Ascending aorta (tissue), 2 donors: ENCODE measurements around the gene UBE2V1. TPM values are rescaled to one million over a fixed set of nuclear protein-coding genes. Genes with fewer than 3 reads are reported as not detected.
A peak's percentile ranks its signal among the peaks of the same experiment; 100 is the strongest.

Experiments
- DNase-seq, 2 donors: peaks; one replicate each; pipeline ENCODE4 v3.0.0-alpha.2; 2019; ENCODE audit warnings: low spot score in 2 of 2
- H3K27ac ChIP-seq, 2 donors: fragments of 200-600 bp; sonication (generic); one replicate each; pipeline ENCODE4 v1.5.1; 2016 to 2017; ENCODE audit warnings: mild to moderate bottlenecking in 1 of 2
- H3K27me3 ChIP-seq: fragments of 200-600 bp; sonication (generic); one replicate; pipeline ENCODE4 v1.5.1; 2017
- H3K36me3 ChIP-seq, 2 donors: fragments of 200-600 bp; sonication (generic); one replicate each; pipeline ENCODE4 v1.5.1; 2016
- H3K4me1 ChIP-seq, 2 donors: fragments of 200-600 bp; sonication (generic); one replicate each; pipeline ENCODE4 v1.5.1; 2016 to 2017; ENCODE audit warnings: mild to moderate bottlenecking in 1 of 2
- H3K4me3 ChIP-seq, 2 donors: fragments of 200-600 bp; sonication (generic); one replicate each; pipeline ENCODE4 v1.5.1; 2016 to 2017; ENCODE audit warnings: mild to moderate bottlenecking in 1 of 2
- H3K9me3 ChIP-seq, 2 donors: fragments of 200-600 bp; sonication (generic); one replicate each; pipeline ENCODE4 v1.5.1; 2016
- intact Hi-C: fragments of 100-400 bp; cut with DNase I; formaldehyde crosslinking; loops from one replicate; pipeline ENCODE4 v1.15.1; 2023
- total RNA-seq: library from RNA; depleted of rRNA; stranded (reverse); fragments of >200 nt; gene quantifications from one replicate; pipeline ENCODE4 v1.1.0, GENCODE V29; 2016
- TF ChIP-seq, protein P1 (sequence below), 3 experiments: fragments of 200-600 bp in 2 of 3; fragments of 450-650 bp in 1 of 3; sonication (generic) in 2 of 3; IDR thresholded peaks; one replicate each; pipeline ENCODE4 v1.5.1; 2016 to 2019; ENCODE audit warnings: antibody characterized with exemption in 3 of 3, mild to moderate bottlenecking in 1 of 3, moderate library complexity in 1 of 3

UBE2V1 gene
- total RNA-seq, 1 donor from 2014 or later: 39.4 TPM

- no peak for DNase-seq
- intact Hi-C loops: loop anchor here (10.0 kb wide), 1 partner anchor 173 kb away; no protein-coding TSS in a partner anchor
- H3K27ac ChIP-seq: no peak overlapping the region
Observed at GRCh38 chr20:50038169-50038568, 74.8 kb downstream of the UBE2V1 start.

DNA sequence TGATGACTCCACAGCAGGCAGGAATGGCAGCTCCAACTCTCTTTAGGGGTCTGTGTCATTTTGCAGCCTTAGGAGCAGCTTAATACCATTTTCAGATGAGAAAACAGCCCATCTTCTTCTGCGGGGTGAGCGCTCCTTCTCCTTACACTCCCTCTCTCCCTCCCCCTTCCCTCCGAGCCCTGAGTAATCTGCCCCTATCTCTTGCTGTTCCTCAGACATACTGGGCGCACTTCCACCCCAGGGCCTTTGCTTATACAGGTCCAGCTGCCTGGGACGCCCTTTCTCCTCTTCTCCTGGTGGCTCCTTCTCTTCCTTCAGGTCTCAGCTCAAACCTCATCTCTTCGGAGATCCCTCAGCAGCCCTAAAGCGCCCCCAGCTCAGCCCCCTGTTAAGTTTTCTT lies 75.4 kb downstream of the UBE2V1 start:
- Histone ChIP-seq H3K4me3 (no peak overlapping the region), H3K27ac (no peak overlapping the region), H3K9me3 (no peaks in the 10 kb centered on the region), H3K36me3 (no peaks in the 10 kb centered on the region), H3K27me3 (no peaks in the 10 kb centered on the region), H3K4me1 (peaks cover 11 to 22% of the 10 kb centered on the region in 2 donors)
- TF ChIP-seq, protein P1, sequence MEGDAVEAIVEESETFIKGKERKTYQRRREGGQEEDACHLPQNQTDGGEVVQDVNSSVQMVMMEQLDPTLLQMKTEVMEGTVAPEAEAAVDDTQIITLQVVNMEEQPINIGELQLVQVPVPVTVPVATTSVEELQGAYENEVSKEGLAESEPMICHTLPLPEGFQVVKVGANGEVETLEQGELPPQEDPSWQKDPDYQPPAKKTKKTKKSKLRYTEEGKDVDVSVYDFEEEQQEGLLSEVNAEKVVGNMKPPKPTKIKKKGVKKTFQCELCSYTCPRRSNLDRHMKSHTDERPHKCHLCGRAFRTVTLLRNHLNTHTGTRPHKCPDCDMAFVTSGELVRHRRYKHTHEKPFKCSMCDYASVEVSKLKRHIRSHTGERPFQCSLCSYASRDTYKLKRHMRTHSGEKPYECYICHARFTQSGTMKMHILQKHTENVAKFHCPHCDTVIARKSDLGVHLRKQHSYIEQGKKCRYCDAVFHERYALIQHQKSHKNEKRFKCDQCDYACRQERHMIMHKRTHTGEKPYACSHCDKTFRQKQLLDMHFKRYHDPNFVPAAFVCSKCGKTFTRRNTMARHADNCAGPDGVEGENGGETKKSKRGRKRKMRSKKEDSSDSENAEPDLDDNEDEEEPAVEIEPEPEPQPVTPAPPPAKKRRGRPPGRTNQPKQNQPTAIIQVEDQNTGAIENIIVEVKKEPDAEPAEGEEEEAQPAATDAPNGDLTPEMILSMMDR (IDR thresholded peaks at IDR 0.05): no peak
- DNase-seq: no peak
- intact Hi-C loops: loop anchor here (10.0 kb wide), 1 partner anchor 173 kb away; no protein-coding TSS in a partner anchor

More at GRCh38 chr20:50038169-50038568, 74.8 kb downstream of the UBE2V1 start:
- no peak overlapping the region for H3K4me3 ChIP-seq
- TF ChIP-seq, protein P1 (IDR thresholded peaks at IDR 0.05): no peak
- peaks cover 11 to 17% of the 10 kb centered on the region in 2 donors for H3K4me1 ChIP-seq
- H3K36me3 ChIP-seq: no peaks in the 10 kb centered on the region
- no peaks in the 10 kb centered on the region for H3K27me3 ChIP-seq
- H3K9me3 ChIP-seq: no peaks in the 10 kb centered on the region

- DNase-seq: no peak
- TF ChIP-seq, protein P1 (IDR thresholded peaks at IDR 0.05): no peak
- no peaks in the 10 kb centered on the region for H3K9me3 ChIP-seq
- intact Hi-C loops: loop anchor here (10.0 kb wide), 1 partner anchor 172 kb away; no protein-coding TSS in a partner anchor
- H3K4me3 ChIP-seq: no peak overlapping the region
- H3K4me1 ChIP-seq: peaks cover 11 to 22% of the 10 kb centered on the region in 2 donors
- H3K27ac ChIP-seq: no peak overlapping the region
- no peaks in the 10 kb centered on the region for H3K27me3 ChIP-seq
- H3K36me3 ChIP-seq: no peaks in the 10 kb centered on the region
Observed at GRCh38 chr20:50037123-50037522, 75.8 kb downstream of the UBE2V1 start.

DNA sequence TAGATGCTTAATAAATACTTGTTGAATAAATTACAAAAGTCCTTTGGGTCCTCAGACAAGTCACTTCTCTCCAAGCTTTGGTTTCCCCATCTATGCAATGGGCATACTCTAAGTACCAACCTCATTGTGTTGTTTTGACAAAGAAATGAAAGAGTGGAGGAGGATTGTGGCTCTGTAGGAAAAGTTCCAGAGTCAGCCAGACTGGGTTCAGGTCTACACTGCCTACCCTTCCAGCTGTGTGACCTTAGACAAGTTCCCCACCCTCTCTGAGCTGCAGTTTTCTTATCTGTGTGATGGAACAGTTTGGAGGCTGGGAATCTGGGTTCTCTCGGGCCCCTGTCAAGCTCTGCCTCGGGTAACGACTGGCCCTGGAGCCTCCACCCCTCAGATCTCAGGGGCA lies 76.2 kb downstream of the UBE2V1 start:
- H3K36me3 ChIP-seq: no peaks in the 10 kb centered on the region
- no peak for DNase-seq

DNA sequence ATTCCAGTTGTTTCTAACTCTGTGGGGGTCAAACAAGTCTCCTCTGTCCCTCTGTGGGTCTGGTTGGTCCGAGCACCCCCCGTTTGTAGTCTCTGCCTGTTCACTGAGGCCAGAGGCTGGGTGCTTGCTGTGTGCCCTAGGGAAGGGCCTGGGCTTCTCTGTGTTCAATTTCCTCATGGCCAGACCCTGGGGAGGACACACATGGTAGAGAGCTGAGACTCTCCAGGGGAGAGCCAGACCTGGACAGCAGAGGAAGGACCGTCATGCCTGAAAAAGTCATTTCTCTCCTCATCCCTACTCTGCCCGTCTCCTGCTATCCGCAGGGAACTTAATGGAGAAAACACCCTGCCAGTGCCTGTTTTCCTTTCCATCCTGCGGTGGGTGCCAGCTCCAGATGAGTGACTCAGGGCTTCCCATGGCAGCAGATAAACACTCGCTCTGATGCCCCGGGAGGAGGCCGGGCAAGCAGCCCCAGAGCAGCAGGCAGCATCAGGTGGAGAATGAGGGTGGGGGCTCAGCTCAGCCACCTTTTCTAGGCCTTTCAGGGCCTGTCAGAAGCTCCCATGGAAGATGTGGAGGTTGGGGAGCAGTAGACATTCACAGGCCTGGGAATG lies 78.3 kb downstream of the UBE2V1 start:
- DNase-seq: peak; percentile 65 to 94
- Histone ChIP-seq H3K27ac (peak overlapping the region; percentile 79 to 84), H3K9me3 (no peaks in the 10 kb centered on the region), H3K4me1 (peaks cover 14 to 33% of the 10 kb centered on the region in 2 donors), H3K27me3 (no peaks in the 10 kb centered on the region), H3K36me3 (no peaks in the 10 kb centered on the region), H3K4me3 (no peak overlapping the region)
- TF ChIP-seq, protein P1 (IDR thresholded peaks at IDR 0.05): no peak
- intact Hi-C loops: loop anchor here (2.0 to 10.0 kb wide), 2 partner anchors 52 to 170 kb away; partner anchors contain the start of gene SNAI1

More for the DNA sequence above, 76.2 kb downstream of the UBE2V1 start:
- Histone ChIP-seq H3K4me3 (no peak overlapping the region), H3K27ac (no peak overlapping the region), H3K9me3 (no peaks in the 10 kb centered on the region), H3K27me3 (no peaks in the 10 kb centered on the region), H3K4me1 (peaks cover 11 to 22% of the 10 kb centered on the region in 2 donors)
- TF ChIP-seq, protein P1 (IDR thresholded peaks at IDR 0.05): no peak
- intact Hi-C loops: loop anchor here (10.0 kb wide), 1 partner anchor 172 kb away; no protein-coding TSS in a partner anchor
